HG02610 (cell line): ENCODE measurements around the gene EFNB1.

Experiments
- ATAC-seq: cut with Tn5 transposase; IDR thresholded peaks from one replicate; pipeline ENCODE4 v1.9.1; 2021; ENCODE audit warnings: mild to moderate bottlenecking, moderate library complexity; ENCODE audit not compliant: unreplicated experiment

The EFNB1 gene

DNA sequence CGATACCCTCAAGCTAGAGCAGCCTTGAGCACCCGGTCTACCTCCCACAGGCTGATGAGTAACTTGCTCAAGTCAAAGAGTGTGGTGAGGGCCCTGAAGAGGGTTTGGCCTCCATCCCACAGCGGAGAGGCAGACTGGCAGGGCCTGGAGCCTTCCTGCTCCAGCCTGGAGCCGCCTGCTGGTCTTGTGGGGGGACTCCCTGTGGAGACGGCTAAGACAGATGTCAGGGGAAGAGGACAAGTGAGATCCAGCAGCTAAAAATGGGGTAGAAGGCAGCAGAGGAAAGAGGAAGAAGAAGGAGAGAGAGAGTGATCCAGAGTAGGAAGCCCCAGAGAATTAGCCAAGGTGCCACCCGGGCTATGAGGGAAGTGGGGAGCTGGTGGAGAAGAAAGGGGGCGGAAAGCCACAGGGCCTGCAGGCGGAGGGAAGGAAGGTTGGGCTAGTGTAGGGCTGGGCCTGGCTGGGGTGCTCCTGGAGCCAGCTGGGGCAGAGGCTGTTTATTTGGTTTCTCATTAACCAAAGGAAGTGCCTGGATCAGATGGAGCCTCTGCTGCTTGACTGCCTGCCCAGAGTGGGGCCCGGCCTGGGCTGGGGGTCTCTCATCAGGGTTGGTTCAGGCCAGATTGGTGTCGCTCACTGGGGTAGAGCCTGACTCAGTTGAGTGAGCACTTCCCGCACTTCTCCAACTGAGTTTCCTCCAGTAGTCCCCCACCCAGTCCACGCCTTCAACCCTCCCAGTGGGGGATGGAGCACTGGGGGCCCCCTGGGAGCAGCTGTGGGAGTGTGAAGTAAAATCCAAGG, 14.2 kb downstream of the EFNB1 start:
- ATAC-seq = no peak

DNA sequence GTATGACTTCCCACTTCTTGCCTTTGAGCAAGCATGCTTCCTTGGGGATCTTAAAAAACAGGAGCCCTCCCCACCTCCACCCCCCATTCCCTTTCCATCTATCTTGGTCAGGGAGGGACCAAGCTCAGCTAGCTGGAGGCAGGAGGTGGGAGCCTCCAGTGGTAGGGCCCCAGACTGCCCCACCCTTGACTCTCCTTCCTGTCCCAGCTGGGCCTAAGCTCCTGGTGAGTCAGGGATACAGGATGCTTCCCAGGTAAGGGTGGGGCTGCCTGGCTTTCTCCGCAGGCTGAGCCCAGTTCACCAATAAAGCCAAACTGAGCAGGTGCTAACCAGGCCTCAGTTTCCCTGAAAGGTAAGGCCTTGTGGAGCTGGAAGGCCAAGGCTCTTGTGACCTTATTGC, 15.2 kb downstream of the EFNB1 start:
- ATAC-seq = no peak

DNA sequence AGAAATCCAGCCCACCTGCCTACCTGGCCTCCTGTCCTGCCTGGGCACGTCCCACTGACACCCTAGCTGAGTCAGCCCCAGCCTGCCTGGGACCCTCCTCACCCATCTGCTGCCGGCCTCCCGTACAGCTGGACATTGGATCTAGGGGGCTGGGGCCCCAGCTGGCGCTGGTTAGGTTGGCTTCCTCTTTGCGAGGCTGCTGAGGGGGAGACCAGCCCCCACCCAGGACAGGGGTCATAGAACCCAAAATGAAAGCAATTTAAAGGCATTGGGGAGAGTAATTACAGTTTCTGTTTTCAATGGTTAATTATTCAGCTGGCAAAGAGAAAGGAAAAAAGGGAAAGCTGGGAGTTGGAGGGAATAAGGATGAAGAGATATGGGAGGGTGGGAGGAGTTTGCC, 15.8 kb downstream of the EFNB1 start:
- no peak for ATAC-seq

DNA sequence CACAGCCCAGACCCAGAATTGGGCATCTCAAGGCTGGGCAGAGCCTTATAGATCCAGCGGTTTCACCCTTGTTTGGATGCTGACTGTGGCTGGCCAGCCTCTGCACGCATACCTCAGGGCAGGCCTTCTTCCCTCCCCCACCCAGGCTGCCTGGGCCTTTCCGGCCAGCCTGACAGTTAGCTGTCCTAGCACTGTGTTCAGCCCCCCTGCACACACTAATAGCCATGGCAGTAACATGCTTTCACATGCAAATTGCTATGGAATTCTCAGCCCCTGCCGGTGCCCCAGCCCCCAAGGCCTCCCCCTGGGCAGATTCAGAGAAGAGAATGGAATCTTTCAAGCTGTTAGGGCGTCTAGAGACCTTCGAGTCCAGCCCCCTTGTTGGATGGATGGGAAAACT, 17.7 kb downstream of the EFNB1 start:
- no peak for ATAC-seq

DNA sequence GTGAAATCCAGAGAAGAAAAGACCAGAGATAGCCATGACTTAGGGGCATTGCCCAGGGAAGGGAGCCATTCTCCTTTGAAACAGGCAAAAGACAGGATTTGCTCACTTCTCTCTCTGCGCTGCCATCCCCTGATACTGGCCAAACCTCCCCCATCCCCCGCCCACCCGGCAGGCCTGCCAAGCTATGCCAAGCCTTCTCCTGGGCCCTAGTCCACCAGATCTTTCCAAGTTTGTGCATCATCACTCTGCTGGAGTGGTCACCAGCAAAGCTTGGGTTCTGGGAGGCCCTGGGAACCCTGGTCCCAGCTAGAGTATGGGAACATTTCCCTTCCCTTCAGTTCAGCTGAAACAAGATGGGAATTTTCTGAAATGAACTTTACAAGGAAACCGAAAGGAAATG, 18.4 kb downstream of the EFNB1 start:
- no peak for ATAC-seq

DNA sequence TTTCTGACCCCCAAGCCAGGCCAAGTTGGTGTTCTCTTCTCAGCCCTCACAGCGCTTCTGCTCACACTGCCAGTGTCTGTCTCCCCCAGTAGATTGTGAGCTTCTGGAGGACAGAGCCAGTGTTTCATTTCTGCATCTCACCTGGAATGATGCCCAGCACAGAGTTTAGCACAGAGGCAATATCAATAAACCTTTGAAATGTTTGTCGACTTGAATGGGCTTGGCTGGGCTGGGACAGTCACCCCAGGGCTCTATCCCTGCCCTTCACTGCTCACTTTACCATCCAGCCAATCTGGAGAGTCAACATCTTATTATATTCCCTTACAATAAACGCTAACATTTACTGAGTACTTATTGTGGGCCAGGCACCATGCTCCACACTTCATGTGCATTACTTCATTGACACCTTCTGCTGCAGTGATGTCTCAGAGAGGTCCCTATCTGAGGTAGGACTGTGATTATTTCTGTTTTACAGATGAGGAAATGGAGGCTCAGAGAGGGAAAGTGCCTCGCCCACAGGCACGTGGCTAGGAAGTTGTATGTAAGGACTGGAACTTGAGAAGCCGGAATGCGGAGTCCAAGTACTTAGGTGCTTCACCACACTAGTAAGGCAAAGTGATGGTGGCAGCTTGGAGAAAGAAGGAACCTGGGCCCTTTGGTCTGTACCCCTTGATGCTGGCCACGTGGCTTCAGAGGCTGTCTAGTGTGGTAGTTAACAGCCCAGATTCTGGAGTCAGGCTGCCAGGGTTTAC, 19.5 kb downstream of the EFNB1 start:
- ATAC-seq = no peak

DNA sequence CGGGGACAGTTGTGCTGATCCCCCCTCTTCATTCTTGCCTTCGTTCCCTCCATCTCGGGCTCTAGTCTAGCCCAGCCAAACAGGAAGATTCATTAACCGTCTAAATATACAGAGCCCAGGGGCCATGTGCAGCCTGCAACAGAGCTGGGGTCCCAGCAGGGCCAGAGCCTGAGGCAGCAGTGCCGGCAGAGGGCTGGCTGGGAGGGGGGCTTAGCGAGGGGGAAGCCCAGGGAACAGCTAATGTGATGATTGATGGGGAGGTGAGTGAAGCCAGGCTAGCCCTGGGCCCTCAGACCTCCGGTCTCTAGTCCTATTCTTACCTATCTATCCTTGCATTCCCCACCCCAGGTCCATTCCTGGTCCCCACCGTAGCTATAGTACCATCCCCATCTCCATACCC, 22.3 kb downstream of the EFNB1 start:
- ATAC-seq = no peak

DNA sequence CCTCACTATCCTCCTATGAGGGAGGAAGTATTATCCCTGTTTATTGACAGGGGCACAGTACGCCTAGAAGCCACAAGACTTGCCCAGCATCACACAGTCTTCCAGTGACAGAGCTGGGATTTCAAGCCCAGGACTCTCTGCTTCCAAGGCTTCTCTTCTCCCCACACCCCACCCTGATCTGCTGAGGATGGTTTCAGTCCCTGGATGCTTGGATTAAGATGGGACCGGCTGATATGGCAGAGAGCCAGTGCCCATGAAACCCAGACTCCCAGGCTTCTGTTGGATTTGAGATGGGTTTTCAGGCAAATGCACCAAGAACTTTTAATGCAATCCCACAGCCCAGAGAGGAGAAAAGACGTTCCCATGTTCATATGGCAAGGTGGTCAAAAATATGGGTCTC, 23.2 kb downstream of the EFNB1 start:
- no peak for ATAC-seq

DNA sequence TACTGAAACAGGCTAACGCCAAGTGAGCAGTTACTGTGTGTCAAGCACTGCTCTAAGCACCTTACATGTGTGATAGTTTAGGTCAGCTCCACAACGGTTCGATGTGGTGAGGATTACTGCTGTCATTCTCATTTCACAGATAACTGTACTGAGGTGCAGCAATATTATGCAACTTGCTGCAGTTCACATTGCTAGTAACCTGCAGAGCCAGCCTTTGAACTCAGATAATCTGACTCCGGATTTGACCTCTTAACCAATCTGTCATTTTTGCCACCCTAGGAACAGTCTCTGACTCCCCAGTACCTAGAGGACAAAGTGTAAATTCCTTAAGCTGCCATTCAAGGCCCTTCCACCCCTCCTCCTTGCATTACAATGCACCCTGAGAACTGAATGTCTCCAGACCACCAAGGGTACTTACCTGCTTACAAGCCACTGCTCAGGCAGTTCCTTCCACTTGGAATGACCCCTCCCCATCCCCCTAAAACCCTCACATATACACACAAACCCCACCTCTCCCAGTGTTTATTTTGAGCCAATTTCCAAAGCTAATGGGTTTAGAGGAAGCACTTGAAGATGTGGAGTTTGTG, 24.9 kb downstream of the EFNB1 start:
- ATAC-seq = no peak

DNA sequence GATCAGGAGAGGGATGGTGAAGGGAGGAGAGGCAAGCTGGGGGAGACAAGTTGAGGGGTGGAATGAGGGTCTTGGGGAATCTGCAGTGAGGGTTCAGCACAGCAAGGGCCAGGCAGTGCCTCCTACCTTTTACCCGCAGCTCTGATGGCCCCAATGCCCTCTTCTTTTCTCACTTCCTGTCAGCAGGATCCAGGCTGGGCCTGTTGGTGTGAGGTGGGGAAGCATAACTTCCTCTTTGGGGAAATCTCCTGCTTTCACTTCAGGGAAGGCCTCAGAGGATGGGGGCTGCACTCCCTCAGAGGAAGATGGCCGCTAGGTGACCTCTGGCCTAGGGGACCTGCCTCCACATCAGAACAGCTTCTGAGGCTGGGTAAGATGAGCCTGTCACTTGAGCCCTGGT, 36.5 kb downstream of the EFNB1 start:
- ATAC-seq = no peak

DNA sequence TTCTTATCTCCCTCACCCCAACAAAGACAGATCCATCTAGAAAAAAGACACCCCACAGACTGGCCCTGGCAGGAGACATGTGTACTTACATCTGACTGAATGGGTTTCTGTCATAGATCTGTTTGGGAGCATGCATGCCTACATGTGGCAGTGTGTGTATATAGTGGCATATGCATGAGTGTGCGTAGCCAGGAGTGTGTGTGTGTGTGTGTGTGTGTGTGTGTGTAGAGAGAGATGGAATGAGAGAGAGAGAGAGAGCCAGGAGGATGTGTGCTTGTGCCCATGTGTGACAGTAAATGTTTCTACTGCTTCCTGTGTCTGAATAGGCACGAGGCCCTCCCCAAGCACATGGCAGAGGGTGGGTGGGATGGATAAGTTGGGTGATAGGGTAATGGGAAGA, 37.1 kb downstream of the EFNB1 start:
- no peak for ATAC-seq

DNA sequence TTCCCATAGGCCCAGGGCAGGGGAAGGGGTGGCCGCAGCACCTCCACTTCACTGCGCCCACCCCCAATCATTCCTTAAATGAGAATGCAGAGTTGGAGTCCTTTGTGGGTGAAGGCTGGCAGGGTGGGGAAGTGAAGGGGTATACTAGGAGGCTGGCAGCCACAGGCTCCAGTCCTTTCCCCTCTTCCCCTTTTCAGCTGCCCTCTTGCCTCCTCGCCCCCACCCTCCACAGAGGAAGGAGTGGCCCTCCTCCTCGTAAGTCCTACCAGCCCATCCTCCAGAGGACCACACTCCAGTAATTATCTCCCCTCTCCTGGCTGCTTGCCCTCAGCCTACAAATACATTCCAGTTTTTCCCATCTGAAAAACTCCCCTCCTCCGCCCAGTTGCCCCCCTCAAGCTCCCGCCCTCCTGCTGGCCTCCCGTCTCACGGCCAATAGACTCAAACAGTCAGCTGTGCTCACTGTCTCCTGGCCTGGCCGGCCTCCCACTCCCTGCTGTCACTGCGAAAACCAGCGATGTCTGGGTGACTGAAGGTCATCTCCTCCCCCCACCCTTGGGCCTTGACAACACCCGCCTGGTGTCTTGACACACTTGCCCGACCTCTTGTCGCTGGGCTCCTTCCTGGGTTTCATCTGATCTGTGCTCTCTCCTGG, 38.8 kb downstream of the EFNB1 start:
- ATAC-seq = no peak

DNA sequence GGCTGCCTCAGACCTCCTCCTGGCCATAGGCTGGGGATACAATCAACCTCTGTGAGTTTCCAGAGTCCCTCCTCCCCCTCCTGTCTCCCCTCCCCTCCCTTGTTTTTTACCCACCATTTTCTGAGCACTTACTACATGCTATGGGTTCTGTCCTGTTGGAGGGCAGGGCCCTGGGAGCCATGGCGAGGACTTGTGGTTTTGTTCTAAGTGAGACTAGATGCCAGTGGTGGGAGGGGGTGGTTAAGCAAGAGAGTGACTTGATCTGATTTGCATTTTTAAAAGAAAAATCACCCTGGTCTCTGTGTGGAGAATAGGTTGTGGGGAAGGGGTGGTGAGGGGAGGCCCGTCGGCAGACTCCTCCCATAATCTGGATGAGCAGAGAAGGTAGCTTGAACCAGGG, 39.5 kb downstream of the EFNB1 start:
- ATAC-seq = no peak

DNA sequence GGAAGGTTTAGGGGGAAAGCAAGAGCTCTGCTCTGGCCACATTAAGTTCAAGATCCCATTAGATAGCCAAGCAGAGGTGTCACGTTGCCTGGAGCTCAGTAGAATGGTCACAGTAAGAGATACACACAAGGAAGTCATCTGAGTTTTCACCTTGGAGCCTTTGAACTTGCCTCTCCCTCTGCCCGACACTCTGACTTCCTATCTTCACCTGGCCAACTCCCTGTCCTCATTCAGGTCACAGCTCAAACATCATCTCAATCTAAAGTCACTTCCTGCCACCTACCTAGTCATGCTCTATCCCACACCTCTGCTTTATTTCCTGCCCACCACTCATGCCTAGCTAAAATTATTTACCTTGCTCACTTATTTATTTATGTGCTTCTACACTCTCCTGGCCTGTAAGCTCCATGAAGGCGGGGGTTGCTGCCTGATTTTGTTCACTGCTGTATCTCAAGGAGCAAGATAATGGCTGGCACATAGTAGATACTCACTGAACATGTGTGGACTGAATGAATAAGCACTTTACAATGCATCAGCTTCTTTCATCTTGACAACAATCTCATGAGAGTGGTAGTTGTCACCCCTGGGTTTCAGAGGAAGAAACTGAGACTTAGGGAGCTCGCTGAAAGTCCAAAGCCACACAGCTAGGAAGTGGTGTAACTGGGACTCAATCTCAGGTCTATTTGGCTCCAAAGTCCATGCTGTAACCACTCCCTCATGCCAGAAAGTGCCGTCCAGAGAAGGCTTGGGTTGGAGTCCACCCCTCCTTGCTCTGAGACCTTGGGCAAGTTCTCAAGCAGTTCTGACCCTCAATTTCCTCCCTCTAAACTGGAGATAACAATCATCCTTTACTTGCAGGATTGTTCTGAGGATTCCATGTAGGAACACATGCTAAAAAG, 40.3 kb downstream of the EFNB1 start:
- no peak for ATAC-seq

DNA sequence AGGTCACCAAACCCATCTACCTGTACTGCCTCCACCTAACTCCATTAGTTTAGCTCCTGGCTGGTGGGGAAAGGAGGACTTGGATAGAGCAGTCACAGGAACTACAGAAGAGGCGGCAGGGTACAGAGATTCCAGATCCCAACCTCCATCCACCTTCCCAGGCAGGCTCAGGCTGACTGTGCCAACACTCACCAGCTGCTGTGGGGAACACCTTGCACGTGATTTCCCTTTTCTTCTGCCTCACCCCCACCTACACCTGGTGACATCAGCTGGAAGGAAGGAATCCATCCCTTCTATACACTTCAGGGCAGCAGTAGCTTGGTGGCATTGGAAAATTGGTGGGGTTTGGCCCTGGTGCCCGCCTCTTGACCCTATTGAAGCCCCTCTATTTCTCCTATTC, 41.5 kb downstream of the EFNB1 start:
- ATAC-seq = no peak

DNA sequence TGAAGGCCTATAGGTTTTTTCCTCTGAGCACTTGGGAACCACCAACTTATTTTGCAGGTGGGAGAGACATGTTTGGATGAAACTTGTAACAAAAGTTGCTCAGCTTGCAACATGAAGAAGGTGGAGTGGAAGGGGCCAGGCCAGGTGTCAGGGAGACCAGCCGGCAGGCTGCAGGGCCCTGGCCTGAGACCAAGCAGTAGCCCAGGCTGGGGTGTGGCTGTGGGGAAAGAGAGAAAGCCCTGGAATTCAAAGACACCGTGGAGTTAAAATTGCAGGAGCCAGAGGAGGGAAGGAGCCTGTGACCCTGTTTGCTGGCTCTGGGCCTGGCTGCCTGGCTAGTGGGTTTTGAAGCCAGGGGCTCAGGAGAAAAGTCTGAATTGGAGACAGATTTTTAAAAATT, 43.4 kb downstream of the EFNB1 start:
- ATAC-seq = no peak

DNA sequence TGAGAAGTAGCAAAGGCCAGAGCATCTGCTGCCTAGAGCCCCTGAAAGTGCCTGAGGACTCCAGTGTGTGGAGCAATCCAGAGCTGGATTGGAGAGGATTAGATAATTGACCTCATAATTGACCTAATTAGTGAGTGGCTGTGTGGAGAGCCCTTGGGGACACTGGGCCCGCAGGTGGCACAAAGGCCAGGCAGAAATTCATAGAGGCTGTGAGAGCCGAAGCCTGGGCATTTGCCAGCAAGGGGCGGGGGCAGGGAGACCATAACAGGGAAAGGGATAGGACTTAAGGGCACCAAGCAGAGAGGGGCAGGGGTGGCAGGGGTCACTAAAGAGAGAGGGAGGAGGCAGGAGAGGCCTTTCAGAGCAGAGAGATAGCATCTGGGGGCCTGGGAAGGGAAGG, 45.3 kb downstream of the EFNB1 start:
- no peak for ATAC-seq

DNA sequence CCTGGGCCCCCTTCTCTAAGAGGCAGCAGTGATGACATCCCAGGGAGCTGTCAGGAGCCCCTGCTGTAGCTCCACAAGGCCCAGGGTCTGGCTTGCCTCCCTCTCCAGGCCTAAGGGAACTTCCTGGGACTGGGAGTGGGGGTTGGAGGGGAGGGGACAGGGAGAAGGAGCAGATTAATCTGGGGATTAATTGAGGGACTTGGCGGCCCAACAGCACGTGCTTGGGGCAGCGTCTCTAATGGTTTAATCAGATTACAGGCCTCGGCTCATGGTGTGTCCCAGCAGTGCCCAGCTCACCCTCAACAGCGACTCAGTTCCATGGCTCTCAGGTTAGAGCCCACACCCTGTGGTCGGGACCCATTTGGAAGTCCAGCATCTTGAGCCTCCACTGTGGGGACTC, 47.9 kb downstream of the EFNB1 start:
- no peak for ATAC-seq

DNA sequence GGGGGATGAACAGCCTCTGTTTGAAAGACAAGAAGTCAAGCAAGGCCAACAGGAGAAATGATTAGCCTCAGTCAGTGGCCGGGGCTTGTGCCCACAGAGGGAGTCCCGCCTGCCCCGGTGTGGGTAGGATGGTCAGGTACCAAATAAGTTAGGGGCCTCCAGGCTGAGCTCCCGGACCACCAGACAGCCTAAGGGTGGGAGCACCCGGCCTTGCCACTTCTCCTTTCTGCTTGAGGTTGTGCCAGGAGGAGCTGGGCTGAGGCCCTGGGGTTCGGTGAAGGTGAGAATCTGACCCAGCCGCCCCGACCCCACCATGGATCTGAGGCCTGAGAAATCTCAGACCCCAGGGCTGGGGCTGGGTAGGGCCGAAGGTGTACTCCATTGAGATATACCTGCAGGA, 48.8 kb downstream of the EFNB1 start:
- ATAC-seq = no peak

DNA sequence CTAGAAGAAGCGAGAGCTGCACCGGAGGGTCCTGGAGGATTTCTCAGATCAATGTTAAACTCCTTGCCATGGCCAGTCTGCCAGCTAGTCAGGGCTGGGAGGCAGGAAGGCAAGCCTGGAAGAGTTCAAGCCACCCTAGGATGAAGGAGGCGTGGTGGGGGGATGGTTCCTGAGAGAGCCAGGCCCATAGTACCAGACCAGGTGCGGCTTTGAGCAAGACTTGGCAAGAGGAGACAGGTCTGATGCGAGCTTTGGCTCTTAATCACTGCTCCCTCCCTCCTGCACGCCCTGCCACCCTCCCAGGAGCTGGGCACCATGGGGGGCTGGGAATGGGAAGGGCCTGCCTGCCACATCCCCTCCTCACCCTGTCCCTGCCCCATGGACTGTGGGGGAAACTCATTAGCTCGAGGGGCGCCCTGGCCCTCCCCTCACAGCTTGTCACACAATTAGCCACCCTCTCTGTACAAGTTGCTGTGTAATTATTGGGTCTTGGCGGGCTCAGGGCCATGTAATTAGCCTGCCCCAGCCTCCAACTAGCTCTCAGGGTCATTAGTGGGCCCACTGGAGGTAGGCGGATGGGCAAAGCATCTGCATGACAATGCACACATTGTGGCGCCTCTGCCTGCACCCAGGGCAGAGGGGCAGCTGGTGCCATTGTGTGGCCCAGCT, 50.3 kb downstream of the EFNB1 start:
- no peak for ATAC-seq
